GM12874 (cell line): ENCODE data around the gene METTL1.

Source experiments
- CTCF ChIP-seq: IDR thresholded peaks from 2 replicates; pipeline ENCODE4 v1.5.1; 2011; ENCODE audit warnings: low read depth, mild to moderate bottlenecking, control low read depth, low read length, moderate library complexity; ENCODE audit not compliant: insufficient read depth

METTL1 gene

DNA sequence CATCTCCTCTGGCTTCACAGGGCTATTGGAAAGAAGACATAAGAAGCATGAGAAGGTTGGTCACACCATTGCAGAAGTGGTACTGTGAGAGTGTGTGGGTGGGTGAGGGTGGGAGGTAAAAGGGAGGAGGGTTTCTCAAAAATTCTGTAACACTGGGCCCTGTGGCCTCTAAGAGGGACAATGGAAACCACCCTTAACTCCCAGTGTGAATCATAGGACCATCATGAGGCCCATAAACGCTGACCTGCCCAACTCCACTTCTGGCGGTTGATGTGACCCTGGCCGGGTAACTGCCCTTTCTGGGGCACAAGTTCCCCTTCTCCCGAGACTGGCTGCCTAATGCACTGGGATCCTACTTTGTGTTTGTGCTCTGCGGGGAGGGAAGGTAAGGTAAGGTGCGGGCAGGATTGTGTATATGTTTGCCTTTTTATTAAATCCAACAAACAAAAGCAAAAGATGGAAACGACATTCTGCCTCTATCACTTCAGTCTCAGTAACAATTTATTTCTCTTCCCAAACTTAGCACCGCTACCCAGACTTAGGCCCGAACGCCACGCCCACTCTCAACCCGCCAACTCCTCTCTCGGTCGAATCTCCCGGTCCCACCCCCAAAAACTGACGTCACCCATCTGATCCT is 551 bp downstream of the METTL1 start:
- no peak for TF ChIP-seq CTCF

DNA sequence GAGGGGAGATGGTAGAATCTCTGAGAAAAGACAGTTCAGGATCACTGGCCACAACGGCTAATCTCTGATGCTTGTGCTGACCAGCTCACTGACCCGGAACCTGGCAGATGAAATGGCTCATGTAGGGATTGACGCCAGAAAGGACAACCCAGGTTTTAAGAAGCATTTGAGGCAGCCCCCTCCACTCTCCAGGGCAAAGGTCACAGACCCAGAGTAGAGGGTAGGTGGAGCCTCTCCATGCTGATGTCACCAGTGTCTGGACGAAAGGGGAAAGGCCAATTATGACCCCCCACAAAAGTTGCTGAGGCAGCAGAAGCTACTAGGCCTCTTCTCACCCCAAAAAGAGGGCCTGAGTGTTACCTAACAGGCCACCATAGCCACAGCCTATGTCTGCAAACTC is 1.2 kb downstream of the METTL1 start:
- no peak for TF ChIP-seq CTCF

DNA sequence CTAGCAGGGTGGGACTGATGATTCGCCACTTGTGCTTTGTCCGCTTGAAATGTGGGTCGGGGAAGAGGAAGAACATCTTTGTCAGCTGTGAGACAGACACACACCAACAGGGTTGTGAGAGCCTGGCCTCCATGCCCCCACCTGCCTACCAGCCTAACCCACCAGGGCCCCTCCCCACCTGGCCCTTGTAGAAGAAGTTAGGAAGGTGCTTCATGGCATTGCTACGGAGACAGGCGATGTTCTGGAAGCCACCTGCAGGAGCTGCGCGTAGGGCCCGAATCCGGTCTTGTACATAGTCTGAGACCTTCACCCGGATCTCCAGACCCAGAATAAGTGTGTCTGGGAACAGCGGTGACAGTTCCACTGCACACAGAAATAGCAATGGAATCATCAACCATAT is 2.3 kb downstream of the METTL1 start:
- no peak for TF ChIP-seq CTCF

- TF ChIP-seq CTCF: no peak
These were observed 4.0 kb downstream of the METTL1 start for GRCh38 chr12:57767876-57768275.

- no peak for TF ChIP-seq CTCF
These were observed 4.6 kb downstream of the METTL1 start for GRCh38 chr12:57767305-57767698.

- TF ChIP-seq CTCF: no peak
These were observed 5.2 kb downstream of the METTL1 start, which contains the start of gene CYP27B1 for GRCh38 chr12:57766464-57767304. Gene CYP27B1 (minus strand): TSS chr12:57767078. CDS start chr12:57767041, 37 bp downstream.

- no peak for TF ChIP-seq CTCF
These were observed 6.0 kb downstream of the METTL1 start for GRCh38 chr12:57765698-57766463.
